ENCODE results near the gene SORCS1. TPM values are rescaled to one million over a fixed set of nuclear protein-coding genes. Genes with fewer than 3 reads are reported as not detected.

SORCS1 gene
- polyA plus RNA-seq, 3 donors = 0.09 TPM; not detected in 2

- Mint-ChIP-seq H3K36me3 (no peaks in the 10 kb centered on the region), H3K4me3 (no peak overlapping the region), H3K27ac (no peak overlapping the region), H3K9me3 (no peaks in the 10 kb centered on the region), H3K4me1 (no peaks in the 10 kb centered on the region), H3K27me3 (ENCODE audit: low read depth in 3 of 3) (peaks cover 0 to 1% (median 0%) of the 10 kb centered on the region in 3 donors)
- intact Hi-C loops (cut with micrococcal nuclease) = no loop called here
- Histone ChIP-seq H3K79me2 (ENCODE audit: insufficient read depth, low read length) (no peaks in the 10 kb centered on the region), H3K36me3 (replicated peaks in 1 of 2; ENCODE audit: control insufficient read depth in 1 of 2, insufficient read depth in 2 of 2, low read length in 2 of 2) (no peaks in the 10 kb centered on the region), H2AFZ (ENCODE audit: insufficient read depth, low read depth, low read length, poor library complexity, severe bottlenecking) (no peak overlapping the region), H3K4me2 (replicated peaks; ENCODE audit: extremely low read depth, low read length, poor library complexity, severe bottlenecking) (no peak overlapping the region), H3K4me3 (replicated peaks in 1 of 3; ENCODE audit: low read depth in 2 of 3, low read length in 3 of 3) (no peak overlapping the region), H4K20me1 (ENCODE audit: insufficient read depth, low read length) (no peaks in the 10 kb centered on the region), H3K4me1 (ENCODE audit: control insufficient read depth in 1 of 2, insufficient read depth in 2 of 2, low read length in 2 of 2) (no peaks in the 10 kb centered on the region), H3K9ac (ENCODE audit: insufficient read depth, low read length, poor library complexity, severe bottlenecking) (no peak overlapping the region), H3K9me3 (replicated peaks in 1 of 2; ENCODE audit: control insufficient read depth in 1 of 2, insufficient read depth in 1 of 2, low read length in 2 of 2) (no peaks in the 10 kb centered on the region), H3K27ac (ENCODE audit: low read depth in 1 of 2, low read length in 2 of 2) (no peak overlapping the region), H3K27me3 (ENCODE audit: control insufficient read depth in 2 of 2, insufficient read depth in 2 of 2, low read length in 2 of 2) (no peaks in the 10 kb centered on the region)
- no CpG with 5 or more reads among the region's 5 CpGs for WGBS (ENCODE audit: insufficient coverage)
- no peak for DNase-seq
- TF ChIP-seq, protein P1, sequence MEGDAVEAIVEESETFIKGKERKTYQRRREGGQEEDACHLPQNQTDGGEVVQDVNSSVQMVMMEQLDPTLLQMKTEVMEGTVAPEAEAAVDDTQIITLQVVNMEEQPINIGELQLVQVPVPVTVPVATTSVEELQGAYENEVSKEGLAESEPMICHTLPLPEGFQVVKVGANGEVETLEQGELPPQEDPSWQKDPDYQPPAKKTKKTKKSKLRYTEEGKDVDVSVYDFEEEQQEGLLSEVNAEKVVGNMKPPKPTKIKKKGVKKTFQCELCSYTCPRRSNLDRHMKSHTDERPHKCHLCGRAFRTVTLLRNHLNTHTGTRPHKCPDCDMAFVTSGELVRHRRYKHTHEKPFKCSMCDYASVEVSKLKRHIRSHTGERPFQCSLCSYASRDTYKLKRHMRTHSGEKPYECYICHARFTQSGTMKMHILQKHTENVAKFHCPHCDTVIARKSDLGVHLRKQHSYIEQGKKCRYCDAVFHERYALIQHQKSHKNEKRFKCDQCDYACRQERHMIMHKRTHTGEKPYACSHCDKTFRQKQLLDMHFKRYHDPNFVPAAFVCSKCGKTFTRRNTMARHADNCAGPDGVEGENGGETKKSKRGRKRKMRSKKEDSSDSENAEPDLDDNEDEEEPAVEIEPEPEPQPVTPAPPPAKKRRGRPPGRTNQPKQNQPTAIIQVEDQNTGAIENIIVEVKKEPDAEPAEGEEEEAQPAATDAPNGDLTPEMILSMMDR (IDR thresholded peaks at IDR 0.05) = no peak
Observed at GRCh38 chr10:106570268-106570667, 594.2 kb downstream of the SORCS1 start.

DNA sequence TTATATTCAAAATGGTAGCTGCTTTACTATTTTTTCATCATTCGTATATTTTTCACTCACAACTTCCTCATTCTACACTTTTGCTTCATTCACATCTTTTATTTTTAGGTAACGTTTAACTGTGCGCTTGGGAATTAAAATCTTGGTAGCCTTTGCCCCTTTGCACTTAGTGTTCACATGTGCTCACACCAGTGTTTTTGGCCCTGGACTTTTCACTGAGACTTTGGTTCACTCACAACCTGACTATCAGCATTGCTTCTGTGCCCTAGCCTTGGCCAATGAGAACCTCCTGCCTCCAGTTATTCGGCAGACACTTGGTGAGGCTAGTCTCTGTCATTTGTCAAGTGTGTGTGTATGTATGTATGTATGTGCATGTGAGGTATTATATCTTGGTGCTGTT is 596.9 kb downstream of the SORCS1 start:
- Histone ChIP-seq H3K4me1 (ENCODE audit: control insufficient read depth in 1 of 2, insufficient read depth in 2 of 2, low read length in 2 of 2) (no peaks in the 10 kb centered on the region), H3K36me3 (replicated peaks in 1 of 2; ENCODE audit: control insufficient read depth in 1 of 2, insufficient read depth in 2 of 2, low read length in 2 of 2) (no peaks in the 10 kb centered on the region), H3K9me3 (replicated peaks in 1 of 2; ENCODE audit: control insufficient read depth in 1 of 2, insufficient read depth in 1 of 2, low read length in 2 of 2) (no peaks in the 10 kb centered on the region), H2AFZ (ENCODE audit: insufficient read depth, low read depth, low read length, poor library complexity, severe bottlenecking) (no peak overlapping the region), H3K4me3 (replicated peaks in 1 of 3; ENCODE audit: low read depth in 2 of 3, low read length in 3 of 3) (no peak overlapping the region), H3K27ac (ENCODE audit: low read depth in 1 of 2, low read length in 2 of 2) (no peak overlapping the region), H4K20me1 (ENCODE audit: insufficient read depth, low read length) (no peaks in the 10 kb centered on the region), H3K9ac (ENCODE audit: insufficient read depth, low read length, poor library complexity, severe bottlenecking) (no peak overlapping the region), H3K27me3 (ENCODE audit: control insufficient read depth in 2 of 2, insufficient read depth in 2 of 2, low read length in 2 of 2) (no peaks in the 10 kb centered on the region), H3K79me2 (ENCODE audit: insufficient read depth, low read length) (no peaks in the 10 kb centered on the region), H3K4me2 (replicated peaks; ENCODE audit: extremely low read depth, low read length, poor library complexity, severe bottlenecking) (no peak overlapping the region)
- intact Hi-C loops (cut with micrococcal nuclease) = no loop called here
- no peak for DNase-seq
- WGBS (ENCODE audit: insufficient coverage) = 93% methylated on average over 3 of the region's 4 CpGs
- H3K9me3 Mint-ChIP-seq = peaks cover 0 to 2% (median 0%) of the 10 kb centered on the region in 7 donors
- no peaks in the 10 kb centered on the region for H3K36me3 Mint-ChIP-seq
- H3K27ac Mint-ChIP-seq = no peak overlapping the region
- TF ChIP-seq, protein P1 (IDR thresholded peaks at IDR 0.05) = no peak
- H3K27me3 Mint-ChIP-seq (ENCODE audit: low read depth in 3 of 3) = peaks cover 0 to 1% (median 0%) of the 10 kb centered on the region in 3 donors
- H3K4me1 Mint-ChIP-seq = no peaks in the 10 kb centered on the region
- H3K4me3 Mint-ChIP-seq = no peak overlapping the region

Measured in CD14-positive monocyte (primary cell).